ENCODE results near the gene CREB3L2. TPM values are rescaled to one million over a fixed set of nuclear protein-coding genes. Genes with fewer than 3 reads are reported as not detected.
"Not testable (repeated sequence)": the region's sequence is repeated elsewhere in the genome, so short reads cannot be mapped to it uniquely, and the experiment has no call there.

CREB3L2 gene
- total RNA-seq, 1 experiment from 2014 or later = 60.6 TPM

- TF ChIP-seq CDX4 (CRISPR knock-in tag; IDR thresholded peaks at IDR 0.05; ENCODE audit: borderline replicate concordance) = no peak
Measured at GRCh38 chr7:137984181-137985041, 17.5 kb downstream of the CREB3L2 start (continued).

GRCh38 chr7:137983323-137984008 lies 18.4 kb downstream of the CREB3L2 start:
- Mint-ChIP-seq H3K9me3 (peaks cover 13% of the 10 kb centered on the region), H3K4me3 (no peak overlapping the region), H3K4me1 (peaks cover 45% of the 10 kb centered on the region), H3K36me3 (peaks cover 37% of the 10 kb centered on the region), H3K27ac (no peak overlapping the region), H3K27me3 (ENCODE audit: low read depth) (no peaks in the 10 kb centered on the region)
- DNase-seq (ENCODE audit: low spot score) = no peak
- CTCF ChIA-PET = interaction anchor here (1.5 kb wide), 1 partner anchor 79 kb away, joined by 3 read pairs; no protein-coding TSS in a partner anchor
- POLR2A ChIA-PET = no interaction called here
- ATAC-seq = no peak
- TF ChIP-seq, protein P1, sequence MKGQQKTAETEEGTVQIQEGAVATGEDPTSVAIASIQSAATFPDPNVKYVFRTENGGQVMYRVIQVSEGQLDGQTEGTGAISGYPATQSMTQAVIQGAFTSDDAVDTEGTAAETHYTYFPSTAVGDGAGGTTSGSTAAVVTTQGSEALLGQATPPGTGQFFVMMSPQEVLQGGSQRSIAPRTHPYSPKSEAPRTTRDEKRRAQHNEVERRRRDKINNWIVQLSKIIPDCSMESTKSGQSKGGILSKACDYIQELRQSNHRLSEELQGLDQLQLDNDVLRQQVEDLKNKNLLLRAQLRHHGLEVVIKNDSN (CRISPR knock-in tag; IDR thresholded peaks at IDR 0.05) = no peak
- TF ChIP-seq ZNF512 (CRISPR knock-in tag; IDR thresholded peaks at IDR 0.05; ENCODE audit: borderline replicate concordance) (no peak), ETV6 (CRISPR knock-in tag; IDR thresholded peaks at IDR 0.05) (no peak), CDX4 (CRISPR knock-in tag; IDR thresholded peaks at IDR 0.05; ENCODE audit: borderline replicate concordance) (no peak), NR1H2 (CRISPR knock-in tag; IDR thresholded peaks at IDR 0.05) (no peak), ESRRA (CRISPR knock-in tag; IDR thresholded peaks at IDR 0.05; ENCODE audit: borderline replicate concordance) (no peak), CBFB (CRISPR knock-in tag; IDR thresholded peaks at IDR 0.05; ENCODE audit: low read depth) (no peak), ZNF281 (CRISPR knock-in tag; IDR thresholded peaks at IDR 0.05) (no peak)

DNA sequence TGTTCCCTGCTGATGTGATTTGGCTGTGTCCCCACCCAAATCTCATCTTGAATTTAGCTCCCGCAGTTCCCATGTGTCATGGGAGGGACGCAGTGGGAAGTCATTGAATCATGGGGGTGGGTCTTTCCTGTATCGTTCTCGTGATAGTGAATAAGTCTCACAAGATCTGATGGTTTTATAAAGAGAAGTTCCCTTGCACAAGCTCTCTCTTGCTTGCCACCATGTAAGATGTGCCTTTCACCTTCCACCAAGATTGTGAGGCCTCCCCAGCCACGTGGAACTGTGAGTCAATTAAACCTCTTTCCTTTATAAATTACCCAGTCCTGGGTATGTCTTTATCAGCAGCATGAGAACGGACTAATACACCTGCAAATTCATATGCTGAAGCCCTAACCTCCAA lies 19.5 kb downstream of the CREB3L2 start:
- not testable (repeated sequence) for H3K27me3 Mint-ChIP-seq (ENCODE audit: low read depth); H3K4me3 Mint-ChIP-seq; ATAC-seq; DNase-seq (ENCODE audit: low spot score)
- ChIA-PET CTCF (interaction anchor here (0.9 to 1.0 kb wide), 2 partner anchors 15 to 19 kb away, joined by 3 read pairs; partner anchors contain the start of gene CREB3L2), POLR2A (interaction anchor here (0.6 kb wide), 2 partner anchors 122 to 797 kb away, joined by 3 read pairs; no protein-coding TSS in a partner anchor)
- Mint-ChIP-seq H3K4me1 (peaks cover 45% of the 10 kb centered on the region), H3K9me3 (peaks cover 13% of the 10 kb centered on the region), H3K36me3 (peaks cover 38% of the 10 kb centered on the region), H3K27ac (peak overlapping the region; percentile 27; the same call in 1 of the 2 replicates)

DNA sequence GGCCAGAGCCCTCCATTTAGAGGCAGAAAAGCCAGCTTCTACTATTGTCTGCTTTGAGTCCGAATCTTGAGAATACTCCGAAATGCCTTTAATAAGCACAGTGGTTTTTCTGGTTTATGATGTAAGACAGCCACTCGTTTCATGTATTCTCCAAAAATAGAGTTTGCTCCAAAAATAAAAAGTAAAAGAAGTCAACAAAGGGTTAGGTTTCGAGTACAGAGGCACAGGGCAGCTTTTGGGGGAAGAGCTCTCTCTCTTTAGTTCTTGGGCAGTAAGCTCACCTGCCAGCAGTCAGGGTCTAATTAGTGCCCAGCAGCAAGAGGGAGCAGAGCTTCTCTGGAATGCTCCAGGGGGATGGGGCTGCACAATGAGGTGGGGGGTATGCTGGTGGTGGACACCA lies 20.2 kb downstream of the CREB3L2 start:
- Mint-ChIP-seq H3K4me3 (no peak overlapping the region), H3K27ac (no peak overlapping the region), H3K36me3 (peaks cover 38% of the 10 kb centered on the region), H3K9me3 (peaks cover 13% of the 10 kb centered on the region), H3K27me3 (ENCODE audit: low read depth) (no peaks in the 10 kb centered on the region), H3K4me1 (peaks cover 43% of the 10 kb centered on the region)
- no peak for DNase-seq (ENCODE audit: low spot score)
- TF ChIP-seq ZNF512 (CRISPR knock-in tag; IDR thresholded peaks at IDR 0.05; ENCODE audit: borderline replicate concordance) = no peak
- TF ChIP-seq ZNF671 (CRISPR knock-in tag; IDR thresholded peaks at IDR 0.05) = no peak
- no peak for TF ChIP-seq GABPB1 (CRISPR knock-in tag; IDR thresholded peaks at IDR 0.05)
- TF ChIP-seq NR3C1 (CRISPR knock-in tag; conservative IDR thresholded peaks at IDR 0.05; ENCODE audit: low read depth) = no peak
- no peak for TF ChIP-seq OVOL2 (CRISPR knock-in tag; IDR thresholded peaks at IDR 0.05; ENCODE audit: borderline replicate concordance)
- no peak for TF ChIP-seq SOX15 (CRISPR knock-in tag; IDR thresholded peaks at IDR 0.05)
- CTCF ChIA-PET = interaction anchor here (0.9 to 1.0 kb wide), 2 partner anchors 14 to 20 kb away, joined by 3 read pairs; partner anchors contain the start of gene CREB3L2
- ATAC-seq = no peak
- POLR2A ChIA-PET = no interaction called here
